Stimulated activated CD4-positive, alpha-beta T cell treated with anti-CD3 and anti-CD28 coated beads, TNF-alpha, amount 100 ng/mL, for 1 hour (primary cell): ENCODE data around the gene KLHDC7B.

ENCODE experiments used
- DNase-seq, 3 donors: peaks; one replicate each; pipeline ENCODE4 v3.0.0-alpha.2; 2020; ENCODE audit warnings: low read depth in 3 of 3, low spot score in 1 of 3

KLHDC7B gene

GRCh38 chr22:50585238-50585637, 39.5 kb downstream of the KLHDC7B start:
- DNase-seq, result no peak

- no peak for DNase-seq
Measured at GRCh38 chr22:50585781-50586180, 40.1 kb downstream of the KLHDC7B start.

GRCh38 chr22:50586416-50586815, 40.7 kb downstream of the KLHDC7B start:
- no peak for DNase-seq

GRCh38 chr22:50587407-50587806, 41.7 kb downstream of the KLHDC7B start:
- no peak for DNase-seq

- DNase-seq, result no peak
Measured at GRCh38 chr22:50595189-50595588, 49.5 kb downstream of the KLHDC7B start.

GRCh38 chr22:50597097-50597496, 51.4 kb downstream of the KLHDC7B start:
- DNase-seq, result no peak

GRCh38 chr22:50599816-50600455, 54.2 kb downstream of the KLHDC7B start:
- DNase-seq, result peak in 2 of 3 donors; percentile 30 to 52

GRCh38 chr22:50600538-50600937, 54.8 kb downstream of the KLHDC7B start, which contains the start of gene MAPK8IP2:
Gene MAPK8IP2, plus strand, starts transcription at chr22:50600793. Its CDS starts 26 bp downstream, at chr22:50600819.
- no peak for DNase-seq
